HG02938 (cell line): ENCODE data around the gene RASSF4.
A peak's percentile ranks its signal among the peaks of the same experiment; 100 is the strongest.

ENCODE experiments used
- ATAC-seq: cut with Tn5 transposase; IDR thresholded peaks from one replicate; pipeline ENCODE4 v1.9.1; 2021; ENCODE audit warnings: mild to moderate bottlenecking, moderate library complexity; ENCODE audit not compliant: unreplicated experiment

Gene RASSF4

DNA sequence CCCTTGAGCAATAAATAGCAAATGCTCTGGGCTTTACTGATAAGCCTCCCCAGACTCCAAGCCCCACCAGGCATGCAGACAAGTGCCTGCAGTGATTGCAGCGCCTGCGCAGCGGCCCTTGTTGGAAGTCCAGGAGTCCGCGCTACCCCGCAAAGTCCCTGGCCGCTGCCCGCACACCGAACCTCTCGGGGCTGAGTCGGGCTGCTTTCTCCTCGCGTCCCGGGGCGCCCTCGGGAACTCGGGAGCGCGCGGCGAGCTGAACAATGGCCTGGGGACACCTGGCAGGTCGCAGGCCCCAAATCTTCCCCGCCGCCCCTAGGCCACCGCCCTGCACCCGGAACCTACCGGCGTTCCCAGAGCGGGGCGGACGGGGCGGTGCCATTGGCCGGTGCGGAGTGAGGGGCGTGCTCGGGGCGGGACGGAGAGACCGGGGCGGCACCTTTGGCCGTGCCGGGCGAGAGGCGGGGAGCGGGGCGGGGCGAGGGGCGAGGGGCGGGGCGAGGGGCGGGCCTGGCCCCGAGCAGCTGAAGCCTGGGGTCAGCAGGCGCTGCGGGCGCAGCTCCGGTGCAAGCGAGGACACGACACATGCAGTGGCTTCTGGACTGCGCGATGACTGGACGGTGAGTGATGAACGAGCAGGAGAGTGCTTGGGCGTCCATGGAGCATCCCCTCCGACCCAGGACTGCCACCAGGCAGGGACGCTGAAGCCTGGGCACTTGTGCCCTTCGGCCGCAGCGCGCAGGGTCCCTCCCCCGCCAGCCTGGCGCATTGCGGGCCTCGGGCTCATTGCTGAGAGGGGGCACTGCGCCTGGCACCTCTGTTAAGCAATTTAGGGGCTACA is at the start of gene RASSF4:
Gene RASSF4, plus strand, starts transcription at position 556 of the 841 bp plus-strand sequence. CDS start 10,401 bp downstream, outside the sequence.
- ATAC-seq, result peak; percentile 92

DNA sequence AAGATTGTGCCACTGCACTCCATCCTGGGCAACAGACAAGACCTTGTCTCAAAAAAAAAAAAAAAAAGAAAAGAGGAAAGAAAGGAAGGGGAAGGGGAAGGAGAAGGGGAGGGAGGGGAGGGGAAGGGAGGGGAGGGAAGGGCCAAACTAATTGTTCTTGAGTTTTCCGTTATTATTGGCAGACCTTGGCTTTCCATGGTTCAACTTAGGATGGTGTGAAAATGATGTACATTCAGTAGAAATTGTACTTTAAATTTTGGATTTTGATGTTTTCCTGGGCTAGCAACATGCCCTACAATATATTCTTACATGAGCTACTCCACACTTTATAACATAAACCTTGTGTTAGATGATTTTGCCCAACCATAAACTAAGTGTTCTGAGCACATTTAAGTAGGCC is 49.7 kb upstream of the RASSF4 start:
- ATAC-seq, result no peak

GRCh38 chr10:44910602-44911001 is 49.0 kb upstream of the RASSF4 start:
- ATAC-seq, result no peak

GRCh38 chr10:44911081-44911540 is 48.5 kb upstream of the RASSF4 start, which contains the start of gene TMEM72:
Gene TMEM72, plus strand, starts transcription at chr10:44911337. Its CDS starts 176 bp downstream, at chr10:44911513.
- ATAC-seq, result no peak

DNA sequence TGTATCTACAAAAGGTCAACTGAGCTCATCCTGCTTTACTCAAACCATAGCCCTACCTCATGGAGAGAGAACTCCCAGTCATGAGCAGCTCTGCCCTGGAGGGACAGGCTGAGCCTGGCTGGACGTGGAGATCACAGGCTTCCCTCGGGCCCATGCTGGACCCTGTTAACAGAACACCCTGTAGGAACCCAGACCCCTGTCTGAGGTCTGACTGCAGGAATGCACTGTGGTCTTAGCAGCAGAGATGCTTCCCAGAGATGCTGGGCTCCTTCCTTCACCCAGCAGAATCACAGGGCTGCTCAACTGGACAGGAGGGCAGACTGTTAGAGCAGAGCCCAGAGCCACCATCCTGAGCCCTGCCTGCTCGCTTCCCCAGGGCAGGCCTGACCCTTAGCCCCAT is 47.7 kb upstream of the RASSF4 start:
- ATAC-seq, result no peak

- ATAC-seq, result no peak
Measured at GRCh38 chr10:44913350-44914081, 46.1 kb upstream of the RASSF4 start.

DNA sequence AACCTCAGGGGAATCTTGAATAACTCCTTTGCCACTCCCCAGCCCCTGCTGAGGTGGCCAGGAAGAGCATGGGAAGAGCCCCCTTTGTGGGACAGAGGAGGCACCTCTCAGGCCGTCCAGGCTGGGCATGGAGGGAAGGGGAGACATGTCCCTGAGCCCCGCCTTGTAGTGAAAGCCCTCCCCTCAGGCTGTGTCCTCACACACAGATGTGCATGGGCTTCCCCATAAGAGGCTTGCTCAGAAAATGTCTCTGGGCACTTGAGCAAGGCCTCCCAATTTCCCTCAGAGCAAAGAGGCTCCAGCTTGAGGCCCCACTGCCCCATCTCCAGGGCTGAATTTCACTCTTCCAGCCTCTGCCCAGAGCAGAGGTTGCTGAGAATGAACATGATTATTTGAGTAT is 44.7 kb upstream of the RASSF4 start:
- ATAC-seq, result no peak

- ATAC-seq, result no peak
Measured at GRCh38 chr10:44916429-44916828, 43.2 kb upstream of the RASSF4 start.

GRCh38 chr10:44917848-44918247 is 41.8 kb upstream of the RASSF4 start:
- ATAC-seq, result no peak

DNA sequence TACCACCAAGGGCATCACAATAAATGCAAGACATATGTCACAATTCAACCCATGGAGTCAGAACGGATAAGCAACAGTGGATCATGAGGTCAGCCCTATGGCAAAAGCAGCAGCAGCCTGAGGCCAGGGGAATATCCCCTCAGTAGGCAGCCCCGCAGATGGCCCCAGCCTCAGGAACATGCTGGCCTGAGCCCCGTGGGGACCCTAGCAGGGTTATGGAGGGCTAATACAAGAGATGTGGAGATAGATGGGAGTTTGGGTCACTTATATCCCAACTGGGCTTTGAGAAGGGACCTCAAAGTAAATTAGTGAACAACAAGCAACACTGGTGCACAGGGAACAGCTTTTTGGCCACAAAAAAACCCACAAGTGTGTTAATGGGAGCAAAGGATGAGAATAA is 39.4 kb upstream of the RASSF4 start:
- no peak for ATAC-seq

GRCh38 chr10:44921061-44921460 is 38.5 kb upstream of the RASSF4 start:
- ATAC-seq, result no peak

GRCh38 chr10:44921506-44921905 is 38.1 kb upstream of the RASSF4 start:
- ATAC-seq, result no peak

DNA sequence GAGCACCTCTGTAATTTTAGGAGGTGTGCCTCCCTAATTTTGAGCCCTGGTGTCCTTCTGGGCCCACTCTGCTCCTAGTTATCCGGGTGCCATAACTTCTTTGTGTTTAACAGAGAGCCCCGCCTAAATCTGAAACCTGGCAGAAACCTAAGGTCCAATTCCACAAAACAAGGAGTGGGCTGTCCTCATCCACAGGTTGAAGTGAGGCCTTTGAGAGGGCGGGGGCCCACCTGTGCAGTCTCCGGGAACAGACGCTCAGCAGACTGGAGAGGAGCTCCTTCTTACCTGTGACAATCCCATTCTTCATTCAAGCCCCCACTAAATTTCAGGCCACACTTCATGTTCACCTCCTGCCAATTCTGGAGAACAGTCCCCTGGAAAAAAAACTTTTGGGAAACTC is 37.6 kb upstream of the RASSF4 start:
- ATAC-seq, result no peak

GRCh38 chr10:44922796-44923545 is 36.6 kb upstream of the RASSF4 start:
- no peak for ATAC-seq

GRCh38 chr10:44923611-44924010 is 36.0 kb upstream of the RASSF4 start:
- no peak for ATAC-seq

GRCh38 chr10:44924261-44925040 is 35.2 kb upstream of the RASSF4 start:
- no peak for ATAC-seq

GRCh38 chr10:44925224-44925623 is 34.4 kb upstream of the RASSF4 start:
- no peak for ATAC-seq

DNA sequence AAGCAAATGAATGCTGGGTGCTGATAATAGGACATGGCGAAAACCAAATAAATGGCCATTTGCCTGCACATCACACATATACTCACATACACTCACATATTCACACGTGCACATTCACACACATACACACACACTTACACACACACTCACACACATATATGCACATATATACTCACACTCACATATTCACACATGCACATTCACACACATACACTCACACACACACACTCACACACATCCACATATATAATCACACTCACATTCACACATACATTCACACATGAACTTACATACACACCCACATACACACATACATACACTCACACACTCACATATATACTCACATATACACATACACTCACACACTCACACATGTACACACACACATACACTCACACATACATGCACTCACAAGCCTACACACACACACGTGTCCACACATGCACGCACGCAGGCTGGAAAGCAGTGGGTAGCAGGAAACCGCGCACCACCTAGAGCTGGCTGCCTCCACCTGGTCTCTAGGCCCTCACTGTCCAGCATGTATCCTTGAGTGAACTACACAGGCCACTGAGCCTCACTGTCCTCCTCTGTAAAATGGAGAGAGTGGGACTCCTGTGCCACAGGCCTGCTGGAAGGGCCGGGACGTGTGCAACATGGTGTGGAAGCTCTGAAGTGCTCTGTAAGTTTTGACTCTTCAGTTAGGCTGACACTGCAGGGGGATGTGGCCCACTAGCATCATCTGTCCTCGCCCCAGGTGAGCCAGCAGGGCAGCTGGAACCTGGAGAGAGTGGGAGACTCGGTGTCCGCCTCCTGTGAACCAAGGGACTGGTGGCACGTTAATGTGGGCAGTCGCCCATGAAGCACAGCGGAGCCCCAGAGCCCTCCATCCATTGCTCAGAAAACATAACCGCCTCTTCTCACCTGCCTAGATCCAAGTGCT is 33.5 kb upstream of the RASSF4 start:
- ATAC-seq, result no peak

GRCh38 chr10:44926751-44927351 is 32.8 kb upstream of the RASSF4 start:
- ATAC-seq, result no peak
